GM13977 (cell line): ENCODE results near the gene NHP2.
A peak's percentile ranks its signal among the peaks of the same experiment; 100 is the strongest.

Experiments used
- DNase-seq: peaks from one replicate; pipeline ENCODE4 v3.0.0; 2012; ENCODE audit warnings: low spot score
- CTCF ChIP-seq: IDR thresholded peaks from 2 replicates; pipeline ENCODE4 v1.5.1; 2012; ENCODE audit warnings: mild to moderate bottlenecking, control low read depth; ENCODE audit not compliant: insufficient read depth; ENCODE audit errors: extremely low read depth, missing control alignments
- in situ Hi-C: fragments of 300-500 bp; cut with MboI; formaldehyde crosslinking; loops from one replicate; pipeline ENCODE4 v1.12.0; 2022; ENCODE audit warnings: low sequenced_read_pairs, low pct_unique_long_range_greater_than_20kb, mixed read lengths, inconsistent platforms; ENCODE audit not compliant: unreplicated experiment

Gene NHP2

GRCh38 chr5:178110511-178110910 lies 43.2 kb downstream of the NHP2 start:
- no peak for DNase-seq
- no peak for TF ChIP-seq CTCF
- in situ Hi-C loops, result no loop called here

GRCh38 chr5:178108966-178109365 lies 44.7 kb downstream of the NHP2 start:
- no peak for DNase-seq
- in situ Hi-C loops, result no loop called here
- no peak for TF ChIP-seq CTCF

GRCh38 chr5:178108446-178108845 lies 45.2 kb downstream of the NHP2 start:
- no peak for DNase-seq
- in situ Hi-C loops, result no loop called here
- TF ChIP-seq CTCF, result no peak

GRCh38 chr5:178107756-178108310 lies 45.9 kb downstream of the NHP2 start:
- in situ Hi-C loops, result no loop called here

GRCh38 chr5:178106556-178107239 lies 47.0 kb downstream of the NHP2 start:
- no peak for TF ChIP-seq CTCF
- in situ Hi-C loops, result no loop called here
- peak; percentile 50 for DNase-seq

More at GRCh38 chr5:178107756-178108310, 45.9 kb downstream of the NHP2 start:
- no peak for DNase-seq
- TF ChIP-seq CTCF, result no peak

GRCh38 chr5:178106086-178106485 lies 47.6 kb downstream of the NHP2 start:
- no peak for TF ChIP-seq CTCF
- no peak for DNase-seq
- in situ Hi-C loops, result no loop called here
